SK-N-SH treated with all-trans-retinoic acid at 6 μM for 48 hours (cell line): ENCODE data around the gene DLG5.

Source experiments
- ATAC-seq: fragments of 200-7000 bp; cut with Tn5 transposase; 3 replicates; pipeline ENCODE4 v1.9.1; 2020; ENCODE audit warnings: mild to moderate bottlenecking, moderate library complexity
- ARNTL ChIP-seq: fragments of 450-650 bp; formaldehyde crosslinking; IDR thresholded peaks from 2 replicates; pipeline ENCODE4 v1.5.0; 2020; ENCODE audit warnings: low read depth, mild to moderate bottlenecking, moderate library complexity, borderline replicate concordance
- BACH2 ChIP-seq: fragments of 250-450 bp; sonication (Bioruptor Pico); IDR thresholded peaks from 2 replicates; pipeline ENCODE4 v1.9.0; 2021; ENCODE audit warnings: mild to moderate bottlenecking, borderline replicate concordance
- CSDC2 ChIP-seq: fragments of 250-450 bp; sonication (Bioruptor Pico); IDR thresholded peaks from 2 replicates; pipeline ENCODE4 v1.5.0; 2020; ENCODE audit warnings: mild to moderate bottlenecking, moderate library complexity
- GLIS3 ChIP-seq: fragments of 250-450 bp; sonication (Bioruptor Pico); IDR thresholded peaks from 2 replicates; pipeline ENCODE4 v1.5.0; 2020; ENCODE audit warnings: mild to moderate bottlenecking, moderate library complexity
- ISL1 ChIP-seq: fragments of 250-450 bp; sonication (Bioruptor Pico); IDR thresholded peaks from 2 replicates; pipeline ENCODE4 v2.1.2; 2022; ENCODE audit warnings: mild to moderate bottlenecking, moderate library complexity
- PPARA ChIP-seq: fragments of 250-450 bp; sonication (Bioruptor Pico); IDR thresholded peaks from 2 replicates; pipeline ENCODE4 v1.5.0; 2020; ENCODE audit warnings: mild to moderate bottlenecking, borderline replicate concordance
- RARB ChIP-seq: fragments of 250-450 bp; sonication (Bioruptor Pico); IDR thresholded peaks from 2 replicates; pipeline ENCODE4 v1.8.0; 2021; ENCODE audit warnings: mild to moderate bottlenecking, moderate library complexity
- SNAI2 ChIP-seq: fragments of 250-450 bp; sonication (Bioruptor Pico); IDR thresholded peaks from 2 replicates; pipeline ENCODE4 v1.5.0; 2020; ENCODE audit warnings: mild to moderate bottlenecking, moderate library complexity
- TCF4 ChIP-seq: fragments of 250-450 bp; sonication (Bioruptor Pico); IDR thresholded peaks from 2 replicates; pipeline ENCODE4 v1.8.0; 2021; ENCODE audit warnings: mild to moderate bottlenecking, moderate library complexity, borderline replicate concordance
- TOX ChIP-seq: fragments of 250-450 bp; sonication (Bioruptor Pico); IDR thresholded peaks from 2 replicates; pipeline ENCODE4 v1.8.0; 2021; ENCODE audit warnings: mild to moderate bottlenecking, moderate library complexity, borderline replicate concordance
- TSHZ2 ChIP-seq: fragments of 250-450 bp; sonication (Bioruptor Pico); IDR thresholded peaks from 2 replicates; pipeline ENCODE4 v1.5.0; 2020; ENCODE audit warnings: mild to moderate bottlenecking, moderate library complexity
- ZC3H10 ChIP-seq: fragments of 250-450 bp; sonication (Bioruptor Pico); IDR thresholded peaks from 2 replicates; pipeline ENCODE4 v1.5.1; 2021; ENCODE audit warnings: mild to moderate bottlenecking, moderate library complexity
- ZFP3 ChIP-seq: fragments of 250-450 bp; sonication (Bioruptor Pico); IDR thresholded peaks from 2 replicates; pipeline ENCODE4 v1.5.0; 2020; ENCODE audit warnings: mild to moderate bottlenecking, moderate library complexity
- ZFP30 ChIP-seq: fragments of 450-650 bp; formaldehyde crosslinking; IDR thresholded peaks from 2 replicates; pipeline ENCODE4 v1.5.0; 2022; ENCODE audit warnings: mild to moderate bottlenecking, moderate library complexity
- ZNF565 ChIP-seq: fragments of 450-650 bp; formaldehyde crosslinking; conservative IDR thresholded peaks from 2 replicates; pipeline ENCODE4 v1.5.0; 2020; ENCODE audit warnings: low read depth, mild to moderate bottlenecking, moderate library complexity
- ZNF70 ChIP-seq: fragments of 450-650 bp; formaldehyde crosslinking; IDR thresholded peaks from 2 replicates; pipeline ENCODE4 v1.5.0; 2020; ENCODE audit warnings: mild to moderate bottlenecking, moderate library complexity
- ZNF8 ChIP-seq: fragments of 450-650 bp; formaldehyde crosslinking; IDR thresholded peaks from 2 replicates; pipeline ENCODE4 v1.5.0; 2020; ENCODE audit warnings: mild to moderate bottlenecking, moderate library complexity
- TF ChIP-seq, protein P1 (sequence below): fragments of 250-450 bp; sonication (Bioruptor Pico); IDR thresholded peaks from 2 replicates; pipeline ENCODE4 v1.5.1; 2021; ENCODE audit warnings: mild to moderate bottlenecking, moderate library complexity
- TF ChIP-seq, protein P2 (sequence below): fragments of 250-450 bp; sonication (Bioruptor Pico); IDR thresholded peaks from 2 replicates; pipeline ENCODE4 v1.5.1; 2020; ENCODE audit warnings: low read depth, mild to moderate bottlenecking, moderate library complexity
- TF ChIP-seq, protein P3 (sequence below): fragments of 250-450 bp; sonication (Bioruptor Pico); IDR thresholded peaks from 2 replicates; pipeline ENCODE4 v1.8.0; 2020; ENCODE audit warnings: mild to moderate bottlenecking, moderate library complexity, borderline replicate concordance
- TF ChIP-seq, protein P4 (sequence below): fragments of 250-450 bp; sonication (Bioruptor Pico); IDR thresholded peaks from 2 replicates; pipeline ENCODE4 v1.8.0; 2021; ENCODE audit warnings: low read depth, mild to moderate bottlenecking, moderate library complexity, borderline replicate concordance

DLG5 gene

GRCh38 chr10:77836299-77836820 is 90.2 kb downstream of the DLG5 start:
- TF ChIP-seq ISL1 (CRISPR knock-in tag) (no peak), GLIS3 (CRISPR knock-in tag) (no peak), SNAI2 (no peak), TCF4 (CRISPR knock-in tag) (no peak), RARB (CRISPR knock-in tag) (no peak), TSHZ2 (no peak), ARNTL (CRISPR knock-in tag) (no peak), ZNF8 (CRISPR knock-in tag) (no peak), ZNF565 (CRISPR knock-in tag) (no peak), TOX (no peak), ZFP3 (CRISPR knock-in tag) (no peak), CSDC2 (CRISPR knock-in tag) (no peak), BACH2 (CRISPR knock-in tag) (no peak), PPARA (CRISPR knock-in tag) (no peak)
- TF ChIP-seq, protein P1, sequence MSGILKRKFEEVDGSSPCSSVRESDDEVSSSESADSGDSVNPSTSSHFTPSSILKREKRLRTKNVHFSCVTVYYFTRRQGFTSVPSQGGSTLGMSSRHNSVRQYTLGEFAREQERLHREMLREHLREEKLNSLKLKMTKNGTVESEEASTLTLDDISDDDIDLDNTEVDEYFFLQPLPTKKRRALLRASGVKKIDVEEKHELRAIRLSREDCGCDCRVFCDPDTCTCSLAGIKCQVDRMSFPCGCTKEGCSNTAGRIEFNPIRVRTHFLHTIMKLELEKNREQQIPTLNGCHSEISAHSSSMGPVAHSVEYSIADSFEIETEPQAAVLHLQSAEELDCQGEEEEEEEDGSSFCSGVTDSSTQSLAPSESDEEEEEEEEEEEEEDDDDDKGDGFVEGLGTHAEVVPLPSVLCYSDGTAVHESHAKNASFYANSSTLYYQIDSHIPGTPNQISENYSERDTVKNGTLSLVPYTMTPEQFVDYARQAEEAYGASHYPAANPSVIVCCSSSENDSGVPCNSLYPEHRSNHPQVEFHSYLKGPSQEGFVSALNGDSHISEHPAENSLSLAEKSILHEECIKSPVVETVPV = no peak
- TF ChIP-seq, protein P2, sequence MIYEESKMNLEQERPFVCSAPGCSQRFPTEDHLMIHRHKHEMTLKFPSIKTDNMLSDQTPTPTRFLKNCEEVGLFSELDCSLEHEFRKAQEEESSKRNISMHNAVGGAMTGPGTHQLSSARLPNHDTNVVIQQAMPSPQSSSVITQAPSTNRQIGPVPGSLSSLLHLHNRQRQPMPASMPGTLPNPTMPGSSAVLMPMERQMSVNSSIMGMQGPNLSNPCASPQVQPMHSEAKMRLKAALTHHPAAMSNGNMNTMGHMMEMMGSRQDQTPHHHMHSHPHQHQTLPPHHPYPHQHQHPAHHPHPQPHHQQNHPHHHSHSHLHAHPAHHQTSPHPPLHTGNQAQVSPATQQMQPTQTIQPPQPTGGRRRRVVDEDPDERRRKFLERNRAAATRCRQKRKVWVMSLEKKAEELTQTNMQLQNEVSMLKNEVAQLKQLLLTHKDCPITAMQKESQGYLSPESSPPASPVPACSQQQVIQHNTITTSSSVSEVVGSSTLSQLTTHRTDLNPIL (CRISPR knock-in tag) = no peak
- TF ChIP-seq, protein P3, sequence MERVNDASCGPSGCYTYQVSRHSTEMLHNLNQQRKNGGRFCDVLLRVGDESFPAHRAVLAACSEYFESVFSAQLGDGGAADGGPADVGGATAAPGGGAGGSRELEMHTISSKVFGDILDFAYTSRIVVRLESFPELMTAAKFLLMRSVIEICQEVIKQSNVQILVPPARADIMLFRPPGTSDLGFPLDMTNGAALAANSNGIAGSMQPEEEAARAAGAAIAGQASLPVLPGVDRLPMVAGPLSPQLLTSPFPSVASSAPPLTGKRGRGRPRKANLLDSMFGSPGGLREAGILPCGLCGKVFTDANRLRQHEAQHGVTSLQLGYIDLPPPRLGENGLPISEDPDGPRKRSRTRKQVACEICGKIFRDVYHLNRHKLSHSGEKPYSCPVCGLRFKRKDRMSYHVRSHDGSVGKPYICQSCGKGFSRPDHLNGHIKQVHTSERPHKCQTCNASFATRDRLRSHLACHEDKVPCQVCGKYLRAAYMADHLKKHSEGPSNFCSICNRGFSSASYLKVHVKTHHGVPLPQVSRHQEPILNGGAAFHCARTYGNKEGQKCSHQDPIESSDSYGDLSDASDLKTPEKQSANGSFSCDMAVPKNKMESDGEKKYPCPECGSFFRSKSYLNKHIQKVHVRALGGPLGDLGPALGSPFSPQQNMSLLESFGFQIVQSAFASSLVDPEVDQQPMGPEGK = no peak
- TF ChIP-seq, protein P4, sequence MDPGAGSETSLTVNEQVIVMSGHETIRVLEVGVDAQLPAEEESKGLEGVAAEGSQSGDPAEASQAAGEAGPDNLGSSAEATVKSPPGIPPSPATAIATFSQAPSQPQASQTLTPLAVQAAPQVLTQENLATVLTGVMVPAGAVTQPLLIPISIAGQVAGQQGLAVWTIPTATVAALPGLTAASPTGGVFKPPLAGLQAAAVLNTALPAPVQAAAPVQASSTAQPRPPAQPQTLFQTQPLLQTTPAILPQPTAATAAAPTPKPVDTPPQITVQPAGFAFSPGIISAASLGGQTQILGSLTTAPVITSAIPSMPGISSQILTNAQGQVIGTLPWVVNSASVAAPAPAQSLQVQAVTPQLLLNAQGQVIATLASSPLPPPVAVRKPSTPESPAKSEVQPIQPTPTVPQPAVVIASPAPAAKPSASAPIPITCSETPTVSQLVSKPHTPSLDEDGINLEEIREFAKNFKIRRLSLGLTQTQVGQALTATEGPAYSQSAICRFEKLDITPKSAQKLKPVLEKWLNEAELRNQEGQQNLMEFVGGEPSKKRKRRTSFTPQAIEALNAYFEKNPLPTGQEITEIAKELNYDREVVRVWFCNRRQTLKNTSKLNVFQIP = no peak
- no peak for ATAC-seq

DNA sequence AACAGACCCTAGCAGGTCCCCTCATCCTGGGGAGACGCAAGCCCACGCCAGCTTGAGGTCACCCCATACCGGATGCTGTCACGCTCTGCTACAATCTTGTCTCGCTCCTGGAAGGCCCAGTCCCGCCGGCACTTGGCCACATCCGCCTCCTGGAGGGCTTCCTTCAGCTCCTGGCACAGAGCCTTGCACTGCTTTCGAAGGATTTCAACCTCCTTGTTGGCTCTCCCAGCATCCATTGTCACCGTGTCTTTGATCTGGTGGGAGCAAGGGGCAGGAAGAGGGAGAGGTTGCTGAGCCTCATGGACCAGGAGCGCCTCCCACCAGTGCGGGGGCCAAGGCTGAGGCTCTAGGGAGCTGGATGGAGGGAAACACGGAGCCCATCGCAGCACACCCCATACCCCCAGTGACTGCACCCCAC is 90.9 kb downstream of the DLG5 start:
- no peak for ATAC-seq
- TF ChIP-seq SNAI2 = no peak
- no peak for TF ChIP-seq ARNTL (CRISPR knock-in tag)
- TF ChIP-seq CSDC2 (CRISPR knock-in tag) = no peak
- TF ChIP-seq RARB (CRISPR knock-in tag) = no peak
- no peak for TF ChIP-seq TOX
- no peak for TF ChIP-seq ZFP30 (CRISPR knock-in tag)
- TF ChIP-seq ZNF70 (CRISPR knock-in tag) = no peak
- no peak for TF ChIP-seq ZC3H10 (CRISPR knock-in tag)
- TF ChIP-seq, protein P1 = no peak
- TF ChIP-seq GLIS3 (CRISPR knock-in tag) = no peak
- TF ChIP-seq, all 23 proteins: peak for 0
